ENCODE measurements around the gene RUSC2.

DNA sequence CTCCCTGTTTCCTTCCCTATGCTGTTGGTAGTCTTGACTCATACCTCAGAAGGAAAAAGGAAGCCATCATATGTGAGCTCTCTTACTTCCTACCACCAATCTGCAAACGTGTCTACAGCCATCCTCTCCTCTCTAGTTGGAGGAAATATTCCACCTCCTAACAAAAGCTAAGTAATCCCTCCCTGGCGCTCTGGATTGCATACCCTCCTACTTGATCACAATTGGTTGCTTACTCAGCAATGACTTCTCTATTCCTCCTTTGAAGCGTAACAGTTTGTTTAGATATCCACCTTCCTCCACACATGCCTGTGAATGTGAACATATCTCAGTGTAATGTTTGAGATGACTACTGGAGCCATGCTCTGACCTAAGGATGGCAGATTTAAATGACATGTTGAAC lies 18.2 kb downstream of the RUSC2 start:
- TF ChIP-seq, protein P1, sequence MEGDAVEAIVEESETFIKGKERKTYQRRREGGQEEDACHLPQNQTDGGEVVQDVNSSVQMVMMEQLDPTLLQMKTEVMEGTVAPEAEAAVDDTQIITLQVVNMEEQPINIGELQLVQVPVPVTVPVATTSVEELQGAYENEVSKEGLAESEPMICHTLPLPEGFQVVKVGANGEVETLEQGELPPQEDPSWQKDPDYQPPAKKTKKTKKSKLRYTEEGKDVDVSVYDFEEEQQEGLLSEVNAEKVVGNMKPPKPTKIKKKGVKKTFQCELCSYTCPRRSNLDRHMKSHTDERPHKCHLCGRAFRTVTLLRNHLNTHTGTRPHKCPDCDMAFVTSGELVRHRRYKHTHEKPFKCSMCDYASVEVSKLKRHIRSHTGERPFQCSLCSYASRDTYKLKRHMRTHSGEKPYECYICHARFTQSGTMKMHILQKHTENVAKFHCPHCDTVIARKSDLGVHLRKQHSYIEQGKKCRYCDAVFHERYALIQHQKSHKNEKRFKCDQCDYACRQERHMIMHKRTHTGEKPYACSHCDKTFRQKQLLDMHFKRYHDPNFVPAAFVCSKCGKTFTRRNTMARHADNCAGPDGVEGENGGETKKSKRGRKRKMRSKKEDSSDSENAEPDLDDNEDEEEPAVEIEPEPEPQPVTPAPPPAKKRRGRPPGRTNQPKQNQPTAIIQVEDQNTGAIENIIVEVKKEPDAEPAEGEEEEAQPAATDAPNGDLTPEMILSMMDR (IDR thresholded peaks at IDR 0.05): no peak
- TF ChIP-seq POLR2A (IDR thresholded peaks at IDR 0.05): no peak
